GM23338 (cell line): Measurements from ENCODE around the gene SNCB.
A peak's percentile ranks its signal among the peaks of the same experiment; 100 is the strongest.

Source experiments
- CREB1 ChIP-seq: fragments of 250-450 bp; sonication (Bioruptor Pico); IDR thresholded peaks from 2 replicates; pipeline ENCODE4 v1.5.0; 2020; ENCODE audit warnings: low read depth, mild to moderate bottlenecking, moderate library complexity
- ETS1 ChIP-seq: IDR thresholded peaks from 2 replicates; pipeline ENCODE4 v1.6.1; 2016; ENCODE audit warnings: antibody characterized with exemption
- EZH2 ChIP-seq: fragments of 200-600 bp; sonication (generic); IDR thresholded peaks from one replicate; pipeline ENCODE4 v1.8.0; 2017; ENCODE audit warnings: antibody characterized with exemption, mild to moderate bottlenecking, low read depth; ENCODE audit not compliant: unreplicated experiment
- EZH2phosphoT487 ChIP-seq: fragments of 200-600 bp; sonication (generic); IDR thresholded peaks from one replicate; pipeline ENCODE4 v1.8.1; 2018; ENCODE audit warnings: antibody characterized with exemption; ENCODE audit not compliant: unreplicated experiment
- POLR2AphosphoS5 ChIP-seq: IDR thresholded peaks from 2 replicates; pipeline ENCODE4 v1.6.1; 2016; ENCODE audit warnings: antibody characterized with exemption, low read depth
- STAT1 ChIP-seq: IDR thresholded peaks from one replicate; pipeline ENCODE4 v1.6.1; 2016; ENCODE audit warnings: antibody characterized with exemption; ENCODE audit not compliant: unreplicated experiment
- ZNF114 ChIP-seq: fragments of 250-450 bp; sonication (Bioruptor Pico); IDR thresholded peaks from 2 replicates; pipeline ENCODE4 v1.5.0; 2020; ENCODE audit warnings: mild to moderate bottlenecking, moderate library complexity
- ZNF331 ChIP-seq: fragments of 250-450 bp; sonication (Bioruptor Pico); IDR thresholded peaks from 2 replicates; pipeline ENCODE4 v1.5.0; 2020; ENCODE audit warnings: low read depth, mild to moderate bottlenecking, moderate library complexity
- ZNF462 ChIP-seq: fragments of 250-450 bp; sonication (Bioruptor Pico); IDR thresholded peaks from 2 replicates; pipeline ENCODE4 v1.5.0; 2020; ENCODE audit warnings: mild to moderate bottlenecking, moderate library complexity
- TF ChIP-seq, protein P1 (sequence below), 2 experiments: fragments of 200-600 bp in 1 of 2; sonication (generic) in 1 of 2; conservative IDR thresholded peaks; 2 replicates each; pipeline versions ENCODE4 v1.5.1 to v1.6.1; 2016 to 2017; ENCODE audit warnings: antibody characterized with exemption in 2 of 2, low read depth in 2 of 2, mild to moderate bottlenecking in 2 of 2, moderate library complexity in 1 of 2
- TF ChIP-seq, protein P2 (sequence below): IDR thresholded peaks from one replicate; pipeline ENCODE4 v1.6.1; 2018; ENCODE audit warnings: antibody characterized with exemption; ENCODE audit not compliant: unreplicated experiment

GRCh38 chr5:176611435-176611834 is 18.9 kb downstream of the SNCB start:
- TF ChIP-seq, protein P1, sequence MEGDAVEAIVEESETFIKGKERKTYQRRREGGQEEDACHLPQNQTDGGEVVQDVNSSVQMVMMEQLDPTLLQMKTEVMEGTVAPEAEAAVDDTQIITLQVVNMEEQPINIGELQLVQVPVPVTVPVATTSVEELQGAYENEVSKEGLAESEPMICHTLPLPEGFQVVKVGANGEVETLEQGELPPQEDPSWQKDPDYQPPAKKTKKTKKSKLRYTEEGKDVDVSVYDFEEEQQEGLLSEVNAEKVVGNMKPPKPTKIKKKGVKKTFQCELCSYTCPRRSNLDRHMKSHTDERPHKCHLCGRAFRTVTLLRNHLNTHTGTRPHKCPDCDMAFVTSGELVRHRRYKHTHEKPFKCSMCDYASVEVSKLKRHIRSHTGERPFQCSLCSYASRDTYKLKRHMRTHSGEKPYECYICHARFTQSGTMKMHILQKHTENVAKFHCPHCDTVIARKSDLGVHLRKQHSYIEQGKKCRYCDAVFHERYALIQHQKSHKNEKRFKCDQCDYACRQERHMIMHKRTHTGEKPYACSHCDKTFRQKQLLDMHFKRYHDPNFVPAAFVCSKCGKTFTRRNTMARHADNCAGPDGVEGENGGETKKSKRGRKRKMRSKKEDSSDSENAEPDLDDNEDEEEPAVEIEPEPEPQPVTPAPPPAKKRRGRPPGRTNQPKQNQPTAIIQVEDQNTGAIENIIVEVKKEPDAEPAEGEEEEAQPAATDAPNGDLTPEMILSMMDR (conservative IDR thresholded peaks at IDR 0.05; ENCODE audit: low read depth in 2 of 2): no peak
- TF ChIP-seq CREB1 (CRISPR knock-in tag): no peak
- no peak for TF ChIP-seq POLR2AphosphoS5
- TF ChIP-seq EZH2: no peak
- TF ChIP-seq ZNF462 (CRISPR knock-in tag): no peak
- no peak for TF ChIP-seq EZH2phosphoT487
- TF ChIP-seq ZNF114 (CRISPR knock-in tag): no peak
- no peak for TF ChIP-seq STAT1
- TF ChIP-seq, protein P2, sequence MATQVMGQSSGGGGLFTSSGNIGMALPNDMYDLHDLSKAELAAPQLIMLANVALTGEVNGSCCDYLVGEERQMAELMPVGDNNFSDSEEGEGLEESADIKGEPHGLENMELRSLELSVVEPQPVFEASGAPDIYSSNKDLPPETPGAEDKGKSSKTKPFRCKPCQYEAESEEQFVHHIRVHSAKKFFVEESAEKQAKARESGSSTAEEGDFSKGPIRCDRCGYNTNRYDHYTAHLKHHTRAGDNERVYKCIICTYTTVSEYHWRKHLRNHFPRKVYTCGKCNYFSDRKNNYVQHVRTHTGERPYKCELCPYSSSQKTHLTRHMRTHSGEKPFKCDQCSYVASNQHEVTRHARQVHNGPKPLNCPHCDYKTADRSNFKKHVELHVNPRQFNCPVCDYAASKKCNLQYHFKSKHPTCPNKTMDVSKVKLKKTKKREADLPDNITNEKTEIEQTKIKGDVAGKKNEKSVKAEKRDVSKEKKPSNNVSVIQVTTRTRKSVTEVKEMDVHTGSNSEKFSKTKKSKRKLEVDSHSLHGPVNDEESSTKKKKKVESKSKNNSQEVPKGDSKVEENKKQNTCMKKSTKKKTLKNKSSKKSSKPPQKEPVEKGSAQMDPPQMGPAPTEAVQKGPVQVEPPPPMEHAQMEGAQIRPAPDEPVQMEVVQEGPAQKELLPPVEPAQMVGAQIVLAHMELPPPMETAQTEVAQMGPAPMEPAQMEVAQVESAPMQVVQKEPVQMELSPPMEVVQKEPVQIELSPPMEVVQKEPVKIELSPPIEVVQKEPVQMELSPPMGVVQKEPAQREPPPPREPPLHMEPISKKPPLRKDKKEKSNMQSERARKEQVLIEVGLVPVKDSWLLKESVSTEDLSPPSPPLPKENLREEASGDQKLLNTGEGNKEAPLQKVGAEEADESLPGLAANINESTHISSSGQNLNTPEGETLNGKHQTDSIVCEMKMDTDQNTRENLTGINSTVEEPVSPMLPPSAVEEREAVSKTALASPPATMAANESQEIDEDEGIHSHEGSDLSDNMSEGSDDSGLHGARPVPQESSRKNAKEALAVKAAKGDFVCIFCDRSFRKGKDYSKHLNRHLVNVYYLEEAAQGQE: peak; percentile 86
- 0 out of 2 replicates have a peak, but pooled peaks have one; percentile 30 for TF ChIP-seq ETS1
- TF ChIP-seq ZNF331 (CRISPR knock-in tag): no peak
